Thyroid gland (tissue), 4 donors: Measurements from ENCODE around the gene VASH1. TPM values are rescaled to one million over a fixed set of nuclear protein-coding genes. Genes with fewer than 3 reads are reported as not detected.

ENCODE experiments used
- DNase-seq, 2 donors: peaks; one replicate each; pipeline ENCODE4 v3.0.0-alpha.2; 2019
- H3K27ac ChIP-seq, 3 donors: fragments of 200-600 bp; sonication (generic); 1 replicate in 2 of 3; 2 replicates in 1 of 3; pipeline ENCODE4 v1.5.1; 2016 to 2019; ENCODE audit warnings: mild to moderate bottlenecking in 1 of 3, moderate library complexity in 1 of 3
- H3K27me3 ChIP-seq: fragments of 200-600 bp; sonication (generic); one replicate; pipeline ENCODE4 v1.5.1; 2019
- H3K36me3 ChIP-seq, 2 donors: fragments of 200-600 bp; sonication (generic); one replicate each; pipeline ENCODE4 v1.5.1; 2016 to 2019
- H3K4me1 ChIP-seq, 2 donors: fragments of 200-600 bp; sonication (generic); one replicate each; pipeline ENCODE4 v1.5.1; 2017 to 2019
- H3K4me3 ChIP-seq, 3 donors: fragments of 200-600 bp; sonication (generic); replicated peaks in 1 of 3; 1 replicate in 2 of 3; 2 replicates in 1 of 3; pipeline ENCODE4 v1.5.1; 2016; ENCODE audit warnings: mild to moderate bottlenecking in 1 of 3
- H3K9me3 ChIP-seq: fragments of 200-600 bp; sonication (generic); one replicate; pipeline ENCODE4 v1.5.1; 2017
- POLR2A ChIP-seq, 2 donors: fragments of 450-650 bp; IDR thresholded peaks; one replicate each; pipeline ENCODE4 v1.6.1; 2017; ENCODE audit warnings: antibody characterized with exemption in 2 of 2, mild to moderate bottlenecking in 2 of 2, moderate library complexity in 1 of 2
- WGBS, 2 donors: methylation state at CpG; one replicate each; pipeline ENCODE4 v1.1.5; 2017; 5-methylcytosine and 5-hydroxymethylcytosine counted together
- intact Hi-C: fragments of 100-400 bp; cut with DNase I; formaldehyde crosslinking; loops from one replicate; pipeline ENCODE4 v1.15.1; 2023
- total RNA-seq, 4 donors: library from RNA; depleted of rRNA; stranded (reverse); fragments of >200 nt; gene quantifications; one replicate each; pipeline ENCODE4 v1.2.3, GENCODE V29; 2016
- TF ChIP-seq, protein P1 (sequence below), 6 experiments: fragments of 200-600 bp in 3 of 6; fragments of 450-650 bp in 3 of 6; sonication (generic) in 3 of 6; IDR thresholded peaks; one replicate each; pipeline ENCODE4 v1.5.1; 2016 to 2019; ENCODE audit warnings: antibody characterized with exemption in 6 of 6, mild to moderate bottlenecking in 2 of 6, inconsistent platforms in 1 of 6, moderate library complexity in 1 of 6

VASH1 gene
- total RNA-seq, 4 donors from 2014 or later: 2.3 to 5.0 (median 3.1) TPM

DNA sequence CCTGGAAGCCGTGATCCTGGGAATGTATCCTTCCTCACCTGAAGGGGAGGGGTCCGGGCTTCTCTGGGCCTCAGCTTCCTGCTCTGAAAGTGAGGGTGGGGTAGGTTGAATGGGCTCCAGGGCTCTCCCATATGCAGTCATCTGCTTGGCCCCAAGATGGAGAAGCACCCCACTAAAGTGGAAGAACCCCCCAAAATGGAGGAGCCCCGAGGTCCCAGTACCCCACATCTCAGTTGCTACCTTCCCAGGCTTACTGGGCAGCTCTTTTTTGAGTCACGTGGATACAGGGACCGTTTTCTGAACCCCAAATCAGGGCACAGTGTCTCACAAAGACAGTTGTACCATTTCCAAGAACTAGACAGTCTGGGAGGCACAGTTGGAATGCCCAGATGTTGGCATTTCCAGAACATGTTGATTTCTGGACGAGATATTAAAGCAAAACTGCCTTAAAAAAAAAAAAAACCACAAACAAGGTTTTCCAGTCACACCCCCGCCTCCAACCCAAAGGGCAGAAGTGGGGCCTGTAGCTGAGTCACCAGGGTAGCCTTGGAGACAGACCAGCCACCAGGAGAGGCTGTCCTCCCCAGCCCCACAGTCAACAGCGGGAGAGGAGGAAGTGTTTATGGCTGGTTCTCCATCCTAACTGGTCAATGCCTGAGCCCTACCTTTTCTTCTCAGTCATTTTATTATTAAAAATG lies 12.1 kb downstream of the VASH1 start:
- Histone ChIP-seq H3K27me3 (no peaks in the 10 kb centered on the region), H3K9me3 (no peaks in the 10 kb centered on the region), H3K4me3 (no peak overlapping the region), H3K27ac (peak overlapping the region; percentile 4 to 67 (median 66)), H3K4me1 (peaks cover 0 to 31% of the 10 kb centered on the region in 2 donors), H3K36me3 (no peaks in the 10 kb centered on the region)
- intact Hi-C loops: no loop called here
- WGBS, 2 donors: 56 to 58% methylated on average over 8 of the region's 8 CpGs
- no peak for TF ChIP-seq POLR2A (IDR thresholded peaks at IDR 0.05)
- TF ChIP-seq, protein P1, sequence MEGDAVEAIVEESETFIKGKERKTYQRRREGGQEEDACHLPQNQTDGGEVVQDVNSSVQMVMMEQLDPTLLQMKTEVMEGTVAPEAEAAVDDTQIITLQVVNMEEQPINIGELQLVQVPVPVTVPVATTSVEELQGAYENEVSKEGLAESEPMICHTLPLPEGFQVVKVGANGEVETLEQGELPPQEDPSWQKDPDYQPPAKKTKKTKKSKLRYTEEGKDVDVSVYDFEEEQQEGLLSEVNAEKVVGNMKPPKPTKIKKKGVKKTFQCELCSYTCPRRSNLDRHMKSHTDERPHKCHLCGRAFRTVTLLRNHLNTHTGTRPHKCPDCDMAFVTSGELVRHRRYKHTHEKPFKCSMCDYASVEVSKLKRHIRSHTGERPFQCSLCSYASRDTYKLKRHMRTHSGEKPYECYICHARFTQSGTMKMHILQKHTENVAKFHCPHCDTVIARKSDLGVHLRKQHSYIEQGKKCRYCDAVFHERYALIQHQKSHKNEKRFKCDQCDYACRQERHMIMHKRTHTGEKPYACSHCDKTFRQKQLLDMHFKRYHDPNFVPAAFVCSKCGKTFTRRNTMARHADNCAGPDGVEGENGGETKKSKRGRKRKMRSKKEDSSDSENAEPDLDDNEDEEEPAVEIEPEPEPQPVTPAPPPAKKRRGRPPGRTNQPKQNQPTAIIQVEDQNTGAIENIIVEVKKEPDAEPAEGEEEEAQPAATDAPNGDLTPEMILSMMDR (IDR thresholded peaks at IDR 0.05): no peak
- DNase-seq: peak; percentile 15 to 31

GRCh38 chr14:76773956-76774820 lies 12.9 kb downstream of the VASH1 start:
- Histone ChIP-seq H3K27me3 (no peaks in the 10 kb centered on the region), H3K4me3 (no peak overlapping the region), H3K36me3 (no peaks in the 10 kb centered on the region), H3K9me3 (no peaks in the 10 kb centered on the region), H3K27ac (peak overlapping the region in 2 of 3 donors; percentile 28 to 67), H3K4me1 (peaks cover 0 to 22% of the 10 kb centered on the region in 2 donors)
- 91 to 94% methylated on average over 13 to 18 of the region's 18 CpGs for WGBS, 2 donors
- TF ChIP-seq, protein P1 (IDR thresholded peaks at IDR 0.05): no peak
- TF ChIP-seq POLR2A (IDR thresholded peaks at IDR 0.05): no peak
- intact Hi-C loops: no loop called here
- DNase-seq: no peak

GRCh38 chr14:76774821-76775694 lies 13.8 kb downstream of the VASH1 start:
- intact Hi-C loops: no loop called here
- Histone ChIP-seq H3K4me1 (peaks cover 0 to 22% of the 10 kb centered on the region in 2 donors), H3K27ac (no peak overlapping the region), H3K9me3 (no peaks in the 10 kb centered on the region), H3K27me3 (no peaks in the 10 kb centered on the region), H3K4me3 (no peak overlapping the region), H3K36me3 (no peaks in the 10 kb centered on the region)
- no peak for DNase-seq
- WGBS, 2 donors: 71 to 75% methylated on average over 21 to 22 of the region's 22 CpGs
- no peak for TF ChIP-seq POLR2A (IDR thresholded peaks at IDR 0.05)
- TF ChIP-seq, protein P1 (IDR thresholded peaks at IDR 0.05): no peak

GRCh38 chr14:76775695-76776427 lies 14.6 kb downstream of the VASH1 start:
- 93 to 94% methylated on average over 51 to 52 of the region's 54 CpGs for WGBS, 2 donors
- Histone ChIP-seq H3K36me3 (no peaks in the 10 kb centered on the region), H3K4me1 (peaks cover 0 to 22% of the 10 kb centered on the region in 2 donors), H3K9me3 (no peaks in the 10 kb centered on the region), H3K27me3 (no peaks in the 10 kb centered on the region), H3K27ac (no peak overlapping the region), H3K4me3 (no peak overlapping the region)
- intact Hi-C loops: no loop called here
- no peak for DNase-seq
- TF ChIP-seq, protein P1 (IDR thresholded peaks at IDR 0.05): no peak
- TF ChIP-seq POLR2A (IDR thresholded peaks at IDR 0.05): no peak
